B cell (primary cell): ENCODE results near the gene SDF2L1. TPM values are rescaled to one million over a fixed set of nuclear protein-coding genes. Genes with fewer than 3 reads are reported as not detected.
A peak's percentile ranks its signal among the peaks of the same experiment; 100 is the strongest.

Experiments
- ATAC-seq: fragments of 200-7000 bp; cut with Tn5 transposase; one replicate; pipeline ENCODE4 v1.10.0; 2021; ENCODE audit warnings: low read depth, mild to moderate bottlenecking, moderate number of reproducible peaks, moderate library complexity
- CTCF ChIA-PET: fragments of 350-600 bp; sonication (Branson Sonifier 250); formaldehyde crosslinking; loops from one replicate; lab custom pipeline; 2021; ENCODE audit warnings: antibody characterized with exemption, inconsistent platforms; lab: Charles Lee
- POLR2A ChIA-PET: fragments of 350-600 bp; sonication (Branson Sonifier 250); formaldehyde crosslinking; loops from one replicate; lab custom pipeline; 2021; ENCODE audit warnings: antibody characterized with exemption; lab: Charles Lee
- DNase-seq: peaks from one replicate; pipeline ENCODE4 v3.0.0; 2013
- H2AFZ ChIP-seq: 2 replicates; pipeline ENCODE4 v1.6.1; 2012; ENCODE audit warnings: mild to moderate bottlenecking, low read depth, low read length; ENCODE audit not compliant: insufficient read depth, poor library complexity, severe bottlenecking
- H3K27ac ChIP-seq, 2 donors: 1 replicate in 1 of 2; 2 replicates in 1 of 2; pipeline ENCODE4 v1.5.1; 2012 to 2013; ENCODE audit warnings: low read length in 2 of 2, mild to moderate bottlenecking in 2 of 2, moderate library complexity in 1 of 2
- H3K27me3 ChIP-seq, 4 experiments: fragments of 200-600 bp in 1 of 4; sonication (generic) in 1 of 4; replicated peaks in 1 of 4; 1 replicate in 2 of 4; 2 replicates in 2 of 4; pipeline versions ENCODE4 v1.6.1 to v1.7.0; 2013 to 2016; ENCODE audit warnings: low read length in 3 of 4, mild to moderate bottlenecking in 2 of 4, mixed read lengths in 1 of 4, moderate library complexity in 1 of 4; ENCODE audit not compliant: insufficient read depth in 4 of 4, control insufficient read depth in 3 of 4; ENCODE audit errors: control extremely low read depth in 1 of 4
- H3K36me3 ChIP-seq, 2 experiments: replicated peaks in 1 of 2; 1 replicate in 1 of 2; 2 replicates in 1 of 2; pipeline versions ENCODE4 v1.6.1 to v1.7.1; 2013; ENCODE audit warnings: low read length in 1 of 2; ENCODE audit not compliant: insufficient read depth in 2 of 2, control insufficient read depth in 1 of 2; ENCODE audit errors: control extremely low read depth in 1 of 2, extremely low read depth in 1 of 2
- H3K4me1 ChIP-seq, 2 donors: fragments of 200-600 bp in 1 of 2; sonication (generic) in 1 of 2; 1 replicate in 1 of 2; 2 replicates in 1 of 2; pipeline versions ENCODE4 v1.5.1 to v1.6.1; 2013 to 2017; ENCODE audit warnings: low read length in 2 of 2; ENCODE audit not compliant: control insufficient read depth in 2 of 2, insufficient read depth in 2 of 2
- H3K4me2 ChIP-seq: replicated peaks from 2 replicates; pipeline ENCODE3; 2012; ENCODE audit warnings: mild to moderate bottlenecking, low read depth, low read length; ENCODE audit not compliant: poor library complexity, severe bottlenecking
- H3K4me3 ChIP-seq, 5 experiments: fragments of 200-600 bp in 1 of 5; sonication (generic) in 1 of 5; 1 replicate in 3 of 5; 2 replicates in 2 of 5; pipeline versions ENCODE4 v1.5.1 to v1.7.0; 2011 to 2016; ENCODE audit warnings: low read length in 4 of 5, mild to moderate bottlenecking in 4 of 5, low read depth in 2 of 5, control low read depth in 1 of 5, moderate library complexity in 1 of 5; ENCODE audit not compliant: insufficient read depth in 1 of 5; ENCODE audit errors: control extremely low read depth in 1 of 5, extremely low read depth in 1 of 5
- H3K79me2 ChIP-seq: fragments of 200-600 bp; sonication (generic); one replicate; pipeline ENCODE4 v1.6.0; 2016; ENCODE audit warnings: low read length; ENCODE audit not compliant: control insufficient read depth, insufficient read depth
- H3K9ac ChIP-seq: fragments of 200-600 bp; sonication (generic); 2 replicates; pipeline ENCODE4 v1.6.1; 2017; ENCODE audit warnings: mild to moderate bottlenecking, low read length, moderate library complexity
- H3K9me3 ChIP-seq, 3 donors: one replicate each; pipeline versions ENCODE4 v1.6.1 to v1.7.1; 2013; ENCODE audit warnings: low read length in 2 of 3; ENCODE audit not compliant: control insufficient read depth in 2 of 3, insufficient read depth in 1 of 3; ENCODE audit errors: control extremely low read depth in 1 of 3
- H4K20me1 ChIP-seq: 2 replicates; pipeline ENCODE4 v1.6.0; 2012; ENCODE audit warnings: mild to moderate bottlenecking, low read length; ENCODE audit not compliant: insufficient read depth, control insufficient read depth, poor library complexity, severe bottlenecking
- H3K27ac Mint-ChIP-seq: one replicate; pipeline ENCODE4 v1.8.0; 2021; ENCODE audit warnings: mixed read lengths
- H3K27me3 Mint-ChIP-seq: one replicate; pipeline ENCODE4 v1.8.0; 2021; ENCODE audit warnings: mixed read lengths
- H3K4me1 Mint-ChIP-seq: one replicate; pipeline ENCODE4 v1.8.0; 2021; ENCODE audit warnings: mixed read lengths
- H3K4me3 Mint-ChIP-seq: one replicate; pipeline ENCODE4 v1.8.0; 2021; ENCODE audit warnings: mixed read lengths
- H3K9me3 Mint-ChIP-seq: one replicate; pipeline ENCODE4 v1.8.0; 2022; ENCODE audit warnings: mixed read lengths; ENCODE audit not compliant: insufficient read depth
- CTCF ChIP-seq: fragments of 200-600 bp; IDR thresholded peaks from one replicate; pipeline ENCODE4 v1.8.0; 2022; ENCODE audit warnings: antibody characterized with exemption, mild to moderate bottlenecking
- EZH2 ChIP-seq: IDR thresholded peaks from 2 replicates; pipeline ENCODE4 v1.6.1; 2012; ENCODE audit warnings: borderline replicate concordance, low read depth, mild to moderate bottlenecking, moderate library complexity, low read length; ENCODE audit not compliant: insufficient read depth, poor library complexity, severe bottlenecking
- WGBS: methylation state at CpG from one replicate; pipeline ENCODE4 v1.1.5; 2013; ENCODE audit warnings: missing lambda C conversion rate; ENCODE audit not compliant: insufficient coverage; 5-methylcytosine and 5-hydroxymethylcytosine counted together
- intact Hi-C: fragments of 100-400 bp; cut with micrococcal nuclease; formaldehyde crosslinking; loops from one replicate; pipeline ENCODE4 v1.10.0; 2022
- polyA plus RNA-seq: library from polyadenylated mRNA; depleted of rRNA; stranded (reverse); fragments of >200 nt; gene quantifications from 2 replicates; pipeline ENCODE4 v1.2.3, GENCODE V29; 2012
- total RNA-seq, 2 donors: library from RNA; stranded (reverse); fragments of 120-200 nt in 1 of 2; gene quantifications; 1 replicate in 1 of 2; 2 replicates in 1 of 2; pipeline versions ENCODE4 v1.2.3 to v1.2.4, GENCODE V29; 2013 to 2022

SDF2L1 gene
- total and polyA plus RNA-seq, 2 donors (not counting 1 experiment from before 2014, with no cell fraction given): 15.2 to 23.5 TPM

- Histone ChIP-seq H3K27ac (peak overlapping the region; percentile 91 to 92), H3K4me2 (peak overlapping the region; percentile 84), H3K4me1 (peaks cover 23 to 40% of the 10 kb centered on the region in 2 donors), H3K79me2 (peaks cover 44% of the 10 kb centered on the region), H2AFZ (peak overlapping the region; percentile 72), H3K4me3 (peak overlapping the region in 4 of 5 experiments; percentile 94 to 100 (median 99)), H3K27me3 (no peaks in the 10 kb centered on the region), H3K36me3 (peaks cover 0 to 35% of the 10 kb centered on the region in 2 experiments), H3K9ac (peak overlapping the region; percentile 93), H4K20me1 (peaks cover 68% of the 10 kb centered on the region), H3K9me3 (peaks cover 0 to 16% (median 0%) of the 10 kb centered on the region in 3 donors)
- Mint-ChIP-seq H3K4me1 (peaks cover 50% of the 10 kb centered on the region), H3K9me3 (no peaks in the 10 kb centered on the region), H3K27ac (peak overlapping the region; percentile 94), H3K27me3 (no peaks in the 10 kb centered on the region), H3K4me3 (peak overlapping the region; percentile 94)
- ATAC-seq (no peak), DNase-seq (no peak)
- POLR2A ChIA-PET: interaction anchor here (0.8 to 1.6 kb wide), 8 partner anchors 12 to 238 kb away, joined by 3 to 16 read pairs (median 3); partner anchors contain the start of genes MAPK1, PPIL2 and SDF2L1
- intact Hi-C loops: loop anchor here (1.0 kb wide), 1 partner anchor 61 kb away; the partner anchor contains the start of gene UBE2L3
- CTCF ChIA-PET: interaction anchor here (0.7 to 11.1 kb wide), 17 partner anchors 8 to 627 kb away, joined by 3 to 168 read pairs (median 4); partner anchors contain the start of genes PPIL2, PPM1F, SDF2L1 and THAP7
- 72% methylated on average over 64 of the region's 74 CpGs for WGBS
- no peak for TF ChIP-seq EZH2
- no peak for TF ChIP-seq CTCF
Observed at GRCh38 chr22:21628386-21629254, 13.5 kb upstream of the SDF2L1 start.
